PC-3 (cell line): ENCODE measurements around the gene MIPOL1.

Experiments used
- EZH2 ChIP-seq: fragments of 300-600 bp; sonication (generic); IDR thresholded peaks from one replicate; pipeline ENCODE4 v1.6.1; 2017; ENCODE audit warnings: antibody characterized with exemption, mild to moderate bottlenecking, low read length; ENCODE audit not compliant: unreplicated experiment
- TF ChIP-seq, protein P1 (sequence below): fragments of 300-600 bp; sonication (generic); conservative IDR thresholded peaks from 2 replicates; pipeline ENCODE4 v1.5.1; 2017; ENCODE audit warnings: antibody characterized with exemption, low read depth, mild to moderate bottlenecking, low read length

DNA sequence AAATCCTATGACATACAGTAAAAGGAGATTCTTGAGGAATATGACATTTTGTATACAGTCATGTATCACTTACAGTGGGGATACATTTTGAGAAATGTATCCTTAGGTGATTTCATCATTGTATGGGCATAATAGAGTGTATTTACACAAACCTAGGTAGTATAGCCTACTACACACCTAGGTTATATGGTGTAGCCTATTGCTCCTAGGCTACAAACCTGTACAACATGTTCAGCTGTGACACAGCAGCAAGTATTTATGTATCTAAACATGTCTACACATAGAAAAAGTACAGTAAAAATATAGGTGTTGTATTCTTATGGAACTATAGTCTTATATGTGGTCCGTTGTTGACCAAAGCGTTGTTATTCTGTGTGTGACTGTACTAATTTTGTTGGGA is 218.5 kb downstream of the MIPOL1 start:
- TF ChIP-seq, protein P1, sequence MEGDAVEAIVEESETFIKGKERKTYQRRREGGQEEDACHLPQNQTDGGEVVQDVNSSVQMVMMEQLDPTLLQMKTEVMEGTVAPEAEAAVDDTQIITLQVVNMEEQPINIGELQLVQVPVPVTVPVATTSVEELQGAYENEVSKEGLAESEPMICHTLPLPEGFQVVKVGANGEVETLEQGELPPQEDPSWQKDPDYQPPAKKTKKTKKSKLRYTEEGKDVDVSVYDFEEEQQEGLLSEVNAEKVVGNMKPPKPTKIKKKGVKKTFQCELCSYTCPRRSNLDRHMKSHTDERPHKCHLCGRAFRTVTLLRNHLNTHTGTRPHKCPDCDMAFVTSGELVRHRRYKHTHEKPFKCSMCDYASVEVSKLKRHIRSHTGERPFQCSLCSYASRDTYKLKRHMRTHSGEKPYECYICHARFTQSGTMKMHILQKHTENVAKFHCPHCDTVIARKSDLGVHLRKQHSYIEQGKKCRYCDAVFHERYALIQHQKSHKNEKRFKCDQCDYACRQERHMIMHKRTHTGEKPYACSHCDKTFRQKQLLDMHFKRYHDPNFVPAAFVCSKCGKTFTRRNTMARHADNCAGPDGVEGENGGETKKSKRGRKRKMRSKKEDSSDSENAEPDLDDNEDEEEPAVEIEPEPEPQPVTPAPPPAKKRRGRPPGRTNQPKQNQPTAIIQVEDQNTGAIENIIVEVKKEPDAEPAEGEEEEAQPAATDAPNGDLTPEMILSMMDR = no peak
- no peak for TF ChIP-seq EZH2
